HepG2 (cell line): ENCODE data around the gene RASGRF1. TPM values are rescaled to one million over a fixed set of nuclear protein-coding genes. Genes with fewer than 3 reads are reported as not detected.
"Not testable (repeated sequence)": the region's sequence is repeated elsewhere in the genome, so short reads cannot be mapped to it uniquely, and the experiment has no call there.

ENCODE experiments used
- ATAC-seq: fragments of 200-7000 bp; cut with Tn5 transposase; 3 replicates; pipeline ENCODE4 v1.9.1; 2020; ENCODE audit warnings: mild to moderate bottlenecking, moderate library complexity
- BruUV-seq: library from RNA; stranded (reverse); fragments of 400-500 nt; replicated peaks from 2 replicates; lab custom pipeline; 2021; lab: Mats Ljungman, UMichigan
- CTCF ChIA-PET: fragments of 300-600 bp; formaldehyde crosslinking; extraction: SDS; loops from one replicate; lab custom pipeline; 2021; ENCODE audit warnings: low total read pairs, inconsistent platforms, low intra/inter-chr PET ratio; lab: Yijun Ruan, JAX
- POLR2A ChIA-PET: fragments of 350-600 bp; sonication (Branson Sonifier 250); formaldehyde crosslinking; loops from one replicate; lab custom pipeline; 2020; ENCODE audit warnings: antibody characterized with exemption, inconsistent platforms; lab: Yijun Ruan, JAX
- DNase-seq: peaks from one replicate; pipeline ENCODE4 v3.0.0-alpha.2; 2015; ENCODE audit warnings: low spot score
- FAIRE-seq: peaks from 3 replicates; lab custom pipeline; 2011; peaks lifted over from hg19 to GRCh38; lab: Jason Lieb, UNC
- H2AFZ ChIP-seq: one replicate; pipeline ENCODE4 v1.6.1; 2011; ENCODE audit warnings: low read length, inconsistent platforms
- H3K27ac ChIP-seq: fragments of 300-600 bp; 3 replicates; pipeline ENCODE4 v1.8.0; 2011; ENCODE audit warnings: mixed run types, mild to moderate bottlenecking, mixed read lengths, low read length, inconsistent platforms; ENCODE audit not compliant: insufficient read depth; ENCODE audit errors: extremely low read length
- H3K27me3 ChIP-seq, 2 experiments: fragments of 200-600 bp in 1 of 2; 2 replicates in 1 of 2; 3 replicates in 1 of 2; pipeline versions ENCODE4 v1.6.0 to v1.8.0; 2011; ENCODE audit warnings: low read length in 2 of 2, mild to moderate bottlenecking in 2 of 2, moderate library complexity in 2 of 2, inconsistent platforms in 1 of 2; ENCODE audit not compliant: insufficient read depth in 2 of 2, control insufficient read depth in 1 of 2
- H3K36me3 ChIP-seq, 2 experiments: fragments of 200-600 bp in 1 of 2; replicated peaks in 1 of 2; 2 replicates in 1 of 2; 3 replicates in 1 of 2; pipeline versions ENCODE4 v1.5.1 to v1.8.0; 2011; ENCODE audit warnings: low read length in 2 of 2, inconsistent platforms in 1 of 2; ENCODE audit not compliant: insufficient read depth in 2 of 2, control insufficient read depth in 1 of 2
- H3K4me1 ChIP-seq: 2 replicates; pipeline ENCODE4 v1.5.1; 2012; ENCODE audit warnings: low read length, inconsistent platforms; ENCODE audit not compliant: insufficient read depth
- H3K4me2 ChIP-seq: 2 replicates; pipeline ENCODE4 v1.6.0; 2011; ENCODE audit warnings: low read depth, low read length, inconsistent platforms
- H3K4me3 ChIP-seq, 3 experiments: fragments of 200-600 bp in 1 of 3; sonication (generic), shearing (Covaris generic) in 1 of 3; replicated peaks in 1 of 3; 2 replicates each; pipeline ENCODE4 v1.5.1; 2011 to 2016; ENCODE audit warnings: low read length in 3 of 3, inconsistent platforms in 2 of 3, low read depth in 2 of 3, mild to moderate bottlenecking in 2 of 3, control low read depth in 1 of 3, mixed read lengths in 1 of 3; ENCODE audit not compliant: insufficient read depth in 1 of 3
- H3K79me2 ChIP-seq: one replicate; pipeline ENCODE4 v1.6.1; 2011; ENCODE audit warnings: low read length, inconsistent platforms; ENCODE audit not compliant: insufficient read depth
- H3K9ac ChIP-seq: 2 replicates; pipeline ENCODE4 v1.6.0; 2011; ENCODE audit warnings: mild to moderate bottlenecking, low read depth, low read length, inconsistent platforms; ENCODE audit not compliant: insufficient read depth
- H3K9me3 ChIP-seq: 2 replicates; pipeline ENCODE4 v1.5.1; 2012; ENCODE audit warnings: mild to moderate bottlenecking, low read length
- H4K20me1 ChIP-seq: 2 replicates; pipeline ENCODE4 v1.6.0; 2011; ENCODE audit warnings: inconsistent platforms, mild to moderate bottlenecking, low read length, moderate library complexity; ENCODE audit not compliant: insufficient read depth
- FOXO4 ChIP-seq: sonication (generic); formaldehyde crosslinking; conservative IDR thresholded peaks from 2 replicates; pipeline ENCODE4 v1.8.1; 2023; ENCODE audit warnings: missing genetic modification reagents
- MTF1 ChIP-seq: sonication (generic); formaldehyde crosslinking; IDR thresholded peaks from 2 replicates; pipeline ENCODE4 v1.5.0; 2020; ENCODE audit warnings: missing genetic modification reagents
- SMC3 ChIP-seq: IDR thresholded peaks from 2 replicates; pipeline ENCODE4 v1.6.1; 2011; ENCODE audit warnings: low read length, improper control_type of control experiment
- STAG1 ChIP-seq: sonication (generic); formaldehyde crosslinking; IDR thresholded peaks from 2 replicates; pipeline ENCODE4 v1.4.0; 2020; ENCODE audit warnings: missing genetic modification reagents
- THAP8 ChIP-seq: sonication (generic); formaldehyde crosslinking; IDR thresholded peaks from 2 replicates; pipeline ENCODE4 v1.5.1; 2020; ENCODE audit warnings: missing genetic modification reagents, mild to moderate bottlenecking, borderline replicate concordance
- ZNF431 ChIP-seq: sonication (generic); formaldehyde crosslinking; IDR thresholded peaks from 2 replicates; pipeline ENCODE4 v1.9.0; 2022; ENCODE audit warnings: missing genetic modification reagents, low read depth, mild to moderate bottlenecking, borderline replicate concordance
- ZNF512 ChIP-seq: sonication (generic); formaldehyde crosslinking; IDR thresholded peaks from 2 replicates; pipeline ENCODE4 v1.4.0; 2020; ENCODE audit warnings: mild to moderate bottlenecking, missing genetic modification reagents
- ZNF639 ChIP-seq: conservative IDR thresholded peaks from 2 replicates; pipeline ENCODE4 v1.6.1; 2018; ENCODE audit warnings: missing genetic modification reagents
- in situ Hi-C: cut with HindIII; loops from 2 replicates; pipeline ENCODE4 v1.10.0; 2017; ENCODE audit warnings: low pct_unique_long_range_greater_than_20kb; ENCODE audit not compliant: extremely low pct_ligation_motif_present
- intact Hi-C: fragments of 100-400 bp; cut with micrococcal nuclease; formaldehyde crosslinking; loops from one replicate; pipeline ENCODE4 v1.10.0; 2022; ENCODE audit not compliant: unreplicated experiment
- polyA plus RNA-seq, 8 experiments: library from polyadenylated mRNA; depleted of rRNA in 3 of 8; stranded (reverse) in 7 of 8; unstranded in 1 of 8; fragments of >200 nt; fragmentation: Illumina TruSeq in 4 of 8; extraction: Trizol in 4 of 8; gene quantifications; 2 replicates each; pipeline versions ENCODE4 v1.2.1 to v1.2.3, GENCODE V29; 2011 to 2016; ENCODE audit warnings: low read depth in 4 of 8, missing spikeins in 1 of 8, mixed read lengths in 1 of 8; ENCODE audit not compliant: insufficient read depth in 1 of 8
- total RNA-seq, 5 experiments: library from RNA; depleted of rRNA; stranded (reverse); fragments of >200 nt; fragmentation: Illumina TruSeq; extraction: Trizol; gene quantifications; 2 replicates each; pipeline ENCODE4 v1.2.3, GENCODE V29; 2016; ENCODE audit warnings: low read depth in 1 of 5

Gene RASGRF1
- total and polyA plus RNA-seq, 2 of the 13 experiments (the other 11 are each of a cell fraction or from before 2014, with no cell fraction given): 0.55 to 3.0 TPM

GRCh38 chr15:79025201-79025600 lies 65.4 kb downstream of the RASGRF1 start (continued):
- TF ChIP-seq SMC3 (peak; percentile 53; the same call in 1 of the 2 replicates), STAG1 (CRISPR knock-in tag) (peak; percentile 64), THAP8 (CRISPR knock-in tag) (no peak), MTF1 (CRISPR knock-in tag) (no peak), ZNF512 (CRISPR knock-in tag) (no peak), ZNF639 (CRISPR knock-in tag) (no peak)
- TF ChIP-seq, all 625 proteins: peak for 4

- ChIA-PET CTCF (interaction anchor here (2.5 to 5.4 kb wide), 2 partner anchors 114 to 161 kb away, joined by 8 to 56 read pairs; no protein-coding TSS in a partner anchor), POLR2A (interaction anchor here (1.3 to 1.4 kb wide), 2 partner anchors 31 to 80 kb away, joined by 4 to 5 read pairs; partner anchors contain the start of gene CTSH)
These were observed 66.1 kb downstream of the RASGRF1 start for GRCh38 chr15:79024493-79024892.

More at GRCh38 chr15:79024493-79024892, 66.1 kb downstream of the RASGRF1 start:
- H3K9ac ChIP-seq, H3K79me2 ChIP-seq, H3K36me3 ChIP-seq, H4K20me1 ChIP-seq, H2AFZ ChIP-seq, BruUV-seq, H3K4me3 ChIP-seq, ATAC-seq, H3K9me3 ChIP-seq, H3K27ac ChIP-seq, intact Hi-C loops, DNase-seq, in situ Hi-C loops, H3K27me3 ChIP-seq, H3K4me2 ChIP-seq, FAIRE-seq: not testable (repeated sequence)
- H3K4me1 ChIP-seq: peaks cover 67% of the 10 kb centered on the region
- TF ChIP-seq ZNF431 (CRISPR knock-in tag) (peak; percentile 98), FOXO4 (CRISPR knock-in tag) (0 out of 2 replicates have a peak, but pooled peaks have one; percentile 46)
